Transverse colon (tissue), 4 donors: ENCODE data around the gene GEN1.

Experiments
- CTCF ChIP-seq, 5 experiments: fragments of 200-600 bp in 3 of 5; fragments of 450-650 bp in 2 of 5; sonication (generic) in 3 of 5; IDR thresholded peaks; 1 replicate in 2 of 5; 2 replicates in 3 of 5; pipeline ENCODE4 v1.5.1; 2016 to 2017; ENCODE audit warnings: antibody characterized with exemption in 5 of 5, inconsistent platforms in 3 of 5, mild to moderate bottlenecking in 2 of 5, moderate library complexity in 1 of 5
- POLR2AphosphoS5 ChIP-seq, 3 donors: sonication (generic); formaldehyde crosslinking; IDR thresholded peaks; one replicate each; pipeline ENCODE4 v1.6.1; 2016; ENCODE audit warnings: antibody characterized with exemption in 3 of 3

GRCh38 chr2:17758118-17758517 lies 4.2 kb downstream of the GEN1 start:
- TF ChIP-seq CTCF (IDR thresholded peaks at IDR 0.05) (no peak), POLR2AphosphoS5 (IDR thresholded peaks at IDR 0.05) (no peak)
